IPS-20b (cell line): ENCODE measurements around the gene SLCO4A1.

ENCODE experiments used
- H3K27ac ChIP-seq: one replicate; pipeline ENCODE4 v1.5.1; 2013; ENCODE audit warnings: low read length
- H3K27me3 ChIP-seq: 2 replicates; pipeline ENCODE4 v1.6.1; 2013; ENCODE audit warnings: mild to moderate bottlenecking, low read length, inconsistent platforms; ENCODE audit not compliant: insufficient read depth
- H3K36me3 ChIP-seq: 2 replicates; pipeline ENCODE4 v1.6.1; 2013; ENCODE audit warnings: low read depth, mild to moderate bottlenecking, inconsistent platforms, low read length, moderate library complexity; ENCODE audit not compliant: insufficient read depth
- H3K4me1 ChIP-seq: 2 replicates; pipeline ENCODE4 v1.6.1; 2013; ENCODE audit warnings: mild to moderate bottlenecking, control low read depth, inconsistent platforms, low read length, moderate library complexity; ENCODE audit not compliant: insufficient read depth
- H3K4me3 ChIP-seq: 2 replicates; pipeline ENCODE4 v1.5.1; 2013; ENCODE audit warnings: mild to moderate bottlenecking, low read length, inconsistent platforms
- H3K9ac ChIP-seq: 2 replicates; pipeline ENCODE4 v1.6.1; 2013; ENCODE audit warnings: low read depth, mild to moderate bottlenecking, inconsistent platforms, low read length, moderate library complexity
- H3K9me3 ChIP-seq: 2 replicates; pipeline ENCODE4 v1.6.1; 2013; ENCODE audit warnings: mild to moderate bottlenecking, low read depth, low read length, inconsistent platforms; ENCODE audit not compliant: insufficient read depth

The SLCO4A1 gene

DNA sequence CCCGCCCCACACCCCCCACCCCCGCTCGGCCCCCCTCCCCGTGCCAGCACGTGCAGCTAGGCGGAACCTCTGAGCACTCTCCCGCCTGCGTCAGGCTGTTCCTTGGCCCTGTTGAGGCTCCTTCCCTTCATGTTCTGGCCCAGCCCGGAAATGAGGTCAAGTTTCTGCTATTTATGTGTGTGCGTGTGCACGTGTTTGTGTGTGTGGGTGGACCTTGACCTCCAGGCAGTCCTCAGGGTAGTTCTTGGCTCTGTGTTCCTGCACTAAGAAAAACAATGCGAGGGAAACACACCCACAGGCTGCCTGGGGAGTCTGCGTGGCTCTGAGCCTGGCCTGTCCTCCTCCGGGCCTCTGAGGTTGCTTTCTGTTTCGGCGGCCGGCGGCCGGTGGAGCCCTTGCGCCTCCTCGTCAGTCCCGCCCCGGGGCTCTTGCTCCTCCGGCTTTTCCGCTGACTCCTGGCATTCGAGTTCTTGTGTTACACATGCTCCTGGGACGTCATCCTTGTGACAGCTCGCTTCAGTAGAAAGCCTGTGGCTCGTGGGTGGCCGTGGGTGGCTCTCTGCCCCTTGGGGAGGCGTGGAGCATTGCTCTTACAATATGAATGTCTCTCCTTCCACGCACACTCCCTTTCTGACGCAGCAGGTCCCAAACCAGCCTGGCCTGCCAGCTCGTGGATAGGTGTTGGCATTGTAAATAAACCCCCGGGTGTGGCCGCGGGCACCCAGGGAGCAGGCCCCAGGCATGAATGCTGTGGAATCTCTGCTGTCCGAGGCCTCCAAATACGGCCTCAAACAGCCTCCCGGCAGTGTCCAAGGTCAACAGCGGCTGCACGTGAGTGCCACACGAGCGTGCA is 10.0 kb downstream of the SLCO4A1 start:
- Histone ChIP-seq H3K4me3 (0 out of 2 replicates have a peak overlapping the region, but pooled peaks have one; percentile 38), H3K9ac (0 out of 2 replicates have a peak overlapping the region, but pooled peaks have one; percentile 45)

DNA sequence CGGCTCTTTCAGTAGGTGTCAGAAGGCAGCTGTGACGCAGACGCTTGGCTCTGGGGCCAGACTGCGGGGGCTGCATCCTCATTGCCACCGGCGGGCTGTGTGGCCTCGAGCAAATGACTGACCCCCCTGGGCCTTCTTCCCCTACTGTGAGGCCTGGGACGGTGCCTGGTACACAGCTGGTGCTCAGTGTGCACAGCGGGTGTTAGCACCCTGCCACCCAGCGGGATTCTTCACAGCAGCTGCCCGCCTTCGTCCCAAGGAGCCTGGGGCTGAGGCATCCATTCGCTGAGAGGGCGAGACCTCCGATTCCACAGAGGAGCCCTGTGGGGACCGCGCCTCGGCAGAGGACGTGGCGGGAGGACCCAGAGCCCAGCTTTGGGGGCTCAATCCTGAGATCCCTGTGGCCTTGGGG is 10.6 kb downstream of the SLCO4A1 start:
- H3K9ac ChIP-seq: no peak overlapping the region

More for the DNA sequence above, 10.0 kb downstream of the SLCO4A1 start:
- Histone ChIP-seq H3K36me3 (no peaks in the 10 kb centered on the region), H3K4me1 (peaks cover 4% of the 10 kb centered on the region; the same call in 1 of the 2 replicates), H3K9me3 (no peaks in the 10 kb centered on the region), H3K27me3 (peaks cover 37% of the 10 kb centered on the region; the same call in 1 of the 2 replicates), H3K27ac (no peak overlapping the region)

DNA sequence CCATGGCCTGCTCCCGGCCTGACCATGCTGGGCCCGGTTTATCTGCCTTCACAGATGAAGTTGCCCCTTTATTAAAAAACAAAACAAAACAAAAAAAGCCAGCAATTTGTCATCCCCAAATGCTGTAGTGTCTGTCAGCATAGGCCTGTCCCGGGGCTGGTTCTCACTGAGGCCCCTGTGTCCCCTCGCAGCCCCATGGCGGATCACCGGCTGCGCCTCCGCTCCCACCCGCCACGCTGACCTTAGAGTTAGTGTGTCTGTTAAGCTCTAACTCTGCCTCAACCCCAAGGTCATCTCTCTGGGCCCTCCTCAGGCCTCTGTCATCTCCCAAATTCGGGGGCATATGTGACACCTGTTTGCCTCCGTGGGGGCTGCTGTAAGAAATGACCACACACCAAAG is 11.1 kb downstream of the SLCO4A1 start:
- H3K27ac ChIP-seq: no peak overlapping the region

More for the DNA sequence above, 10.6 kb downstream of the SLCO4A1 start:
- Histone ChIP-seq H3K36me3 (no peaks in the 10 kb centered on the region), H3K9me3 (no peaks in the 10 kb centered on the region), H3K4me1 (peaks cover 4% of the 10 kb centered on the region; the same call in 1 of the 2 replicates), H3K4me3 (no peak overlapping the region), H3K27ac (no peak overlapping the region), H3K27me3 (peaks cover 37% of the 10 kb centered on the region; the same call in 1 of the 2 replicates)

DNA sequence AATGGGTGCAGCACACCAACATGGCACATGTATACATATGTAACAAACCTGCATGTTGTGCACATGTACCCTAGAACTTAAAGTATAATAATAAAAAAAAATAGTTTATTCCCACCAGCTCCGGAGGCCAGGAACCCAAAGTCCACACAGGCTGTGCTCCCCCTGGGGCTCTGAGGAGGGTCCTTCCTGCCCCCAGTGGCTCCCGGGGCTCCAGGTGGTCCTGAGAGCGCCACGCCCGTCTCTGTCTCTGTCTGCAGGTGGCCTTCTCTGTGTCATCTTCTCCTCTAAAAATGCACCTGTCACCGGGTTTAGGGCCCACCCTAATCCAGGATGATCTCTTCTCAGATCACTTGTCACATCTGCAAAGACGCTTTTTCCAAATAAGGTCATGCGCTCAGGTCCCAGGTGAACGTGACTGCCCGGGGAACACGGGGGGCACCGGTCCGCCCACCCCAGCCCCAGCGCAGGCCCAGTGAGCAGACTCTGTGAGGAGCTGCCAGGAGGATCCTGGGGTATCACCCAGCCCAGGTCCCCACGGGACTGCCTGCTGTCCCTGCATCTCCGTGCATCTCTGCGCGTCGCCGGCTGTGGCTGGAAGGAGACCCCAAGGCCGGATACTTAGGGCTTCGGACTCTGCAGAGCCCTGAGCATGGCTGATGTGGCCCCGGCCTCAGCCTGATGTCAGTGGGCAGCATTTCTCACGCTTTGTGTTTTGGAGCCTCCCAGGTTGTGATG is 11.8 kb downstream of the SLCO4A1 start:
- H3K36me3 ChIP-seq: no peaks in the 10 kb centered on the region
- H3K27me3 ChIP-seq: peaks cover 29% of the 10 kb centered on the region; the same call in 1 of the 2 replicates
- H3K9ac ChIP-seq: no peak overlapping the region
- no peak overlapping the region for H3K27ac ChIP-seq
- no peaks in the 10 kb centered on the region for H3K9me3 ChIP-seq
- no peak overlapping the region for H3K4me3 ChIP-seq
- H3K4me1 ChIP-seq: peaks cover 4% of the 10 kb centered on the region; the same call in 1 of the 2 replicates

More for the DNA sequence above, 11.1 kb downstream of the SLCO4A1 start:
- no peak overlapping the region for H3K9ac ChIP-seq
- no peaks in the 10 kb centered on the region for H3K9me3 ChIP-seq
- no peak overlapping the region for H3K4me3 ChIP-seq
- H3K27me3 ChIP-seq: peaks cover 36% of the 10 kb centered on the region; the same call in 1 of the 2 replicates
- H3K4me1 ChIP-seq: peaks cover 4% of the 10 kb centered on the region; the same call in 1 of the 2 replicates
- H3K36me3 ChIP-seq: no peaks in the 10 kb centered on the region

DNA sequence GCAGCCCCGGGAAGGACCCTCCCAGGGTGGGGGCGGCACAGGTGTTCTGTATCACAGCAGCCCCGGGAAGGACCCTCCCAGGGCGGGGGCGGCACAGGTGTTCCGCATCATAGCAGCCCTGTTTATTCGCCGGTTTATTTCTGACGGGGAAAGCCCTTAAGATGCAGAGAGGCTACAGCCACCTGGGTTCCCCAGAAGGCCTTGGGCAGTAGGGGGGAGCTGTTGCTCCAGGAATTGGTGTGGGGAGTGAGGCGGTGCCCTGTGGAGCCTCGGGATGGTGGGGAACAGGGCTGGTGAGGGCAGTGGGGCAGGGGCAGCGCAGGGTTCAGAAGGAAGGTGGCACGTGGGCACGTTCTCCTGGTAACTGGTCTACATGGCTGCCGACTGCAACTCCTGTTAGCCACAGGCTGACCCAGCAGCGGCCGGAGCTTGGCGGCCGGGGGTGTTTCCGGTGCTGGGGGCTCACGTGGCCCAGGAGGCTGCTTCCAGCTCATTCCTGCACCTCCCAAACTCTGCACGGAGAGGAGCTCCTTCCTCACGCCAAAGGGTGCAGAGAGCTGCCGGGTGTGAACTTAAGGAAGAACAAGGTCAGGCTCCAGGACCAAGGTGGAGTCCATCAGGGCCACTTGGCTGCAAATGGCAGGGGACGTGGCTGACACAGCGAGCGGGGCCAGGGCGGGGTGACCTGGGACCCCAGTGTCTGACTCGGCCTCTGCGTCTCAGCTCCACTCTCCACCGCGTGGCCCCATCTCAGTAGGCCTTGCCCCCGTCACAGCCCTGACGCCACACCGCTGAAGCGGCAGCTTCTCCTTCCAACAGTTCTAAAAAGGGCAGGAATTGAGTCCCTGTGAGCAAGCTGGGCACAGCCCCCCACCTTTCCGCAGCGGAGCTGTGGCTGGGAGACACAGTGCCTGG is 13.2 kb downstream of the SLCO4A1 start:
- Histone ChIP-seq H3K9ac (no peak overlapping the region), H3K4me1 (peaks cover 4% of the 10 kb centered on the region; the same call in 1 of the 2 replicates), H3K27ac (no peak overlapping the region), H3K4me3 (no peak overlapping the region), H3K27me3 (peaks cover 21% of the 10 kb centered on the region; the same call in 1 of the 2 replicates), H3K36me3 (no peaks in the 10 kb centered on the region), H3K9me3 (no peaks in the 10 kb centered on the region)

DNA sequence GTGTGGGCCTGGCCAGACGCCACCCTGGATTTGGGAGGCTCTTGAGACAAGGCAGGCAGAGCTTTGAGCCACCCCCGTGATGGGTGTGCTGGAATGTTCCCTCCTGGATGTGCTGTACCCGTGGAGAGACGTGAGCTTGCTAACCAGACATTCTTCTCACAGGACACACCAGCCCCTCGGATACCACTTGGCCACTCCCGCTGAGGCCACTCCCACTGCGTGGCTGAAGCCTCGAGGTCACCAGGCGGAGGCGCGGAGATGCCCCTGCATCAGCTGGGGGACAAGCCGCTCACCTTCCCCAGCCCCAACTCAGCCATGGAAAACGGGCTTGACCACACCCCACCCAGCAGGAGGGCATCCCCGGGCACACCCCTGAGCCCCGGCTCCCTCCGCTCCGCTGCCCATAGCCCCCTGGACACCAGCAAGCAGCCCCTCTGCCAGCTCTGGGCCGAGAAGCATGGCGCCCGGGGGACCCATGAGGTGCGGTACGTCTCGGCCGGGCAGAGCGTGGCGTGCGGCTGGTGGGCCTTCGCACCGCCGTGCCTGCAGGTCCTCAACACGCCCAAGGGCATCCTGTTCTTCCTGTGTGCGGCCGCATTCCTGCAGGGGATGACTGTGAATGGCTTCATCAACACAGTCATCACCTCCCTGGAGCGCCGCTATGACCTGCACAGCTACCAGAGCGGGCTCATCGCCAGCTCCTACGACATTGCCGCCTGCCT is 14.1 kb downstream of the SLCO4A1 start:
- Histone ChIP-seq H3K9ac (no peak overlapping the region), H3K4me1 (peaks cover 3% of the 10 kb centered on the region; the same call in 1 of the 2 replicates), H3K36me3 (no peaks in the 10 kb centered on the region)

DNA sequence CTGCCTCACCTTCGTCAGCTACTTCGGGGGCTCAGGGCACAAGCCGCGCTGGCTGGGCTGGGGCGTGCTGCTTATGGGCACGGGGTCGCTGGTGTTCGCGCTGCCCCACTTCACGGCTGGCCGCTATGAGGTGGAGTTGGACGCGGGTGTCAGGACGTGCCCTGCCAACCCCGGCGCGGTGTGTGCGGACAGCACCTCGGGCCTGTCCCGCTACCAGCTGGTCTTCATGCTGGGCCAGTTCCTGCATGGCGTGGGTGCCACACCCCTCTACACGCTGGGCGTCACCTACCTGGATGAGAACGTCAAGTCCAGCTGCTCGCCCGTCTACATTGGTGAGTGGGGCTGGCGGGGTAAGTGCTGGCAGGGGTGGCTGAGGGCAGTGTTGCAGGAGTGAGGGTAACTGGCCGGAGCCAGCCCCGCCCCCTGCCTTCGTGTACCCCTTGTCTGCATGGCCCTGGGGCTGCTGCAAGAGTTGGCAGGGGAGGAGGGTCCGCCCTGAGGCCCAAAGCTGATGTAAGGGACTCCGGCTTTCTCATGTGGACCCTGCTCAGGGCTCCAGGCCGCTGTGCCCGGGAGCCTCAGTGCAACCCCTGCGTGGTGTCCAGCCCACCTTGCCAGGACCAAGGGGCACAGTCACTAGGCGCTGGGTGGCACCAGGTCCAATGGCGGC is 14.8 kb downstream of the SLCO4A1 start:
- H3K9ac ChIP-seq: no peak overlapping the region
- H3K36me3 ChIP-seq: no peaks in the 10 kb centered on the region
- H3K4me3 ChIP-seq: no peak overlapping the region
- H3K27me3 ChIP-seq: peaks cover 9% of the 10 kb centered on the region; the same call in 1 of the 2 replicates
- H3K27ac ChIP-seq: no peak overlapping the region
- no peaks in the 10 kb centered on the region for H3K9me3 ChIP-seq
- H3K4me1 ChIP-seq: no peaks in the 10 kb centered on the region

More for the DNA sequence above, 14.1 kb downstream of the SLCO4A1 start:
- H3K27ac ChIP-seq: no peak overlapping the region
- H3K27me3 ChIP-seq: peaks cover 13% of the 10 kb centered on the region; the same call in 1 of the 2 replicates
- no peaks in the 10 kb centered on the region for H3K9me3 ChIP-seq
- H3K4me3 ChIP-seq: no peak overlapping the region

DNA sequence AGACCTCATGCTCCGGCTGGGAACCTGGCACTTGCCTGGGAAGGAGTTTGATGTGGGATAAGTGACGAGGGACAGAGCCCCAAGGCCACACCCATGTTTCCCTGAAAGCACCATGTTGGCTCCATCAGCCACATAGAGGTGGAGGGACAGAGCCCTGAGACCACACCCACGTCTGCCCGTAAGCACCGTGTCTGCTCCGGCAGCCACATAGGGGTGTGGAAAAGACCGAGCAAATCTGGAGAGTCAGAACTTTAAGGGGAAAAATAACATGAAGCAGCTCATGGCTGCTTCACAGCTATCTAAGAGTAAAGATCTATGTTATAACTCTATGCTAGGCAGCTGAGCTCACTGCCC is 15.3 kb downstream of the SLCO4A1 start:
- H3K36me3 ChIP-seq: no peaks in the 10 kb centered on the region
- H3K27ac ChIP-seq: no peak overlapping the region
- H3K9ac ChIP-seq: no peak overlapping the region
- peaks cover 7% of the 10 kb centered on the region; the same call in 1 of the 2 replicates for H3K27me3 ChIP-seq
- no peak overlapping the region for H3K4me3 ChIP-seq
- no peaks in the 10 kb centered on the region for H3K4me1 ChIP-seq
- H3K9me3 ChIP-seq: no peaks in the 10 kb centered on the region

DNA sequence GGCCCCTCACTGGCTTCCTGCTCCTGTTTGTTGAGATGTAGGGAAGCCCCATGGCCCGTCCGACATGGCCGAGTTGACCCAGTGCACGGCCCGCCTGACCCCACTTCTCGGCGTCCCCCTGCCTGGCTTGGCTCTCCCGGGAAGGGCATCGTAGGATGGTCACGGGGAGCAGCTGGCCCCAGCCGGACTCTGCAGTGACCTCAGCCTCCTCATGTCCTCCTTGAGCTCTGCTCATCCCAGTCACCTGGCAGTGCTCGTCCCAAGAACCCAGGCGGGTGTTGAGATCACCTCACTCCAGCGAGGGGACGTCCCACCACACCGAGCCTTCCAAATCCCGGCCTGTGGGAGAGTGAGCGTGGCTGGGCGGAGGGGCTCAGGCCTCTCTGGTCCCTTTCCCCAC is 15.7 kb downstream of the SLCO4A1 start:
- H3K9me3 ChIP-seq: no peaks in the 10 kb centered on the region
- H3K4me3 ChIP-seq: no peak overlapping the region
- no peak overlapping the region for H3K9ac ChIP-seq
- H3K27me3 ChIP-seq: peaks cover 3% of the 10 kb centered on the region; the same call in 1 of the 2 replicates
- no peak overlapping the region for H3K27ac ChIP-seq
- H3K4me1 ChIP-seq: no peaks in the 10 kb centered on the region
- H3K36me3 ChIP-seq: no peaks in the 10 kb centered on the region

DNA sequence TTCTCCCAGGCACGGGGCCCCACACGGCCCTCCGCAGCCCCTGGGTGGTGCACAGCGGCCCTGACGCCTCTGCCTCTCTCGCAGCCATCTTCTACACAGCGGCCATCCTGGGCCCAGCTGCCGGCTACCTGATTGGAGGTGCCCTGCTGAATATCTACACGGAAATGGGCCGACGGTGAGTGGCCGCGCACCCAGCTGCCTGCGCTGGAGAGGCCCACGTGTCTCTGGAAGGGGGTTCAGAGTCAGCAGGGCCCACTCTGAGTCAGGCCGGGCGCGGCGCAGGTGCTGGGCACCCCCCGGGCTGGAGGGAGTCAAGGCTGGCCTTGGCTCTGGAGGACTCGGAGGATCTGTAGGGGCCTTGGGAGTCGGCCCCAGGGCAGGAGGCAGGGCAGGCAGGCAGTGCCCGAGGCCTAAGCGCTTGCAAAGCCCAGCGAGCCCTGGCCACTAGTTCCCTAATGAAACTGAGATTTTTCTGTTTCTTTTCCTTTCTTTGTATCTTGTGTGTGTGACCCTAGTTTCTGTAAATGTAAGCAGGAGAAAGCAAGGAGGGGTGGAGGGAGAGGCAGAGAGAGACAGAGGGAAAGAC is 16.4 kb downstream of the SLCO4A1 start:
- H3K27me3 ChIP-seq: peaks cover 3% of the 10 kb centered on the region; the same call in 1 of the 2 replicates
- no peaks in the 10 kb centered on the region for H3K4me1 ChIP-seq
- no peaks in the 10 kb centered on the region for H3K9me3 ChIP-seq
- H3K4me3 ChIP-seq: no peak overlapping the region
- no peak overlapping the region for H3K9ac ChIP-seq
- H3K27ac ChIP-seq: no peak overlapping the region
- H3K36me3 ChIP-seq: no peaks in the 10 kb centered on the region
